Measurements from ENCODE around the gene EMP1. TPM values are rescaled to one million over a fixed set of nuclear protein-coding genes. Genes with fewer than 3 reads are reported as not detected.

The EMP1 gene
- total RNA-seq, 1 donor from 2014 or later, result 118 TPM

GRCh38 chr12:13170892-13171490 is 25.5 kb upstream of the EMP1 start:
- no peak for DNase-seq (ENCODE audit: low spot score)
- intact Hi-C loops (cut with DNase I), result no loop called here

DNA sequence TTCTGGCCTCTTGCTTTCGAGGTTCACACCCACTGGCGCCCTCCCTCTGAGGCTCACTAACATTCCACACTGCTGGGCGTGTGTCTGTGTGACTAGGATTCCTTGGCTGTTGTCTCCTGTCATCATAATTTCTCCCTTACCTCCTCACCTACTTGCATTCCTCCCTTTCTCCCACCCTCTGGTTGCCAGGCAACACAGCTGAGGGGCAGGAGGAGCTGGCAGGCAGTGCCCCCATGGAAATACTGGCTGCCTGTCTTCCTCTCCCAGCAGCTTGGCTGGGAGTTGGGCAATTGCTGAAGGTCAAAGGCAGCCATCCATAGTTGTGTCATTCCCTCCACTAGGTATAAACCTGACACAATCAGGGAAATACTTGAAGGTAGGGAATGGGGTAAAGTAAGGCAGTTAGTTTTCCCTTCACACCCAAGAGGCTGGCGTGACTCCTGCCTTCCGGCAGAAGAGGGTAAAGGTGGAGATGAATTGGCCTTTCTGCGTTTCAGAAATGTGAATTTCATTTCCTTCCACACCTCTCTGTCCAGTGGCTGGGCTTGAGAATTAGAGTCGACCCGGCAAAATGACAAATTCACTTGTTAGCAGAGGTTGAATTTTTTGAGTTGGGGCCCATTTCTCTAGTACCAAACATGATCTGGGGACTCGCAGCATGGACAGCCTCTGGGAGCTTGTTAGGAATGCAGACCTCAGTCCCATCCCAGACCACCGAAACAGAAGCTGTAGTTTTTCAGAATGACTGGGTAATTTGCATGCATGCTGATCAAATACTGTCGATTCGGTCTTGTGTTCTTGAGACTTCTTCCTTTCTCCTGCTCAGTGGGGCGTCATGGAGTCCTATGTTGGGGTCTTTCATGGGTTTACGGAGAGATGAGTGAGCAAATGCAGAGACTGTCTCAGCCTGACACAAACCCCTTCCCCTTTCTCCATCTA is 24.3 kb upstream of the EMP1 start:
- DNase-seq (ENCODE audit: low spot score), result no peak
- intact Hi-C loops (cut with DNase I), result no loop called here

DNA sequence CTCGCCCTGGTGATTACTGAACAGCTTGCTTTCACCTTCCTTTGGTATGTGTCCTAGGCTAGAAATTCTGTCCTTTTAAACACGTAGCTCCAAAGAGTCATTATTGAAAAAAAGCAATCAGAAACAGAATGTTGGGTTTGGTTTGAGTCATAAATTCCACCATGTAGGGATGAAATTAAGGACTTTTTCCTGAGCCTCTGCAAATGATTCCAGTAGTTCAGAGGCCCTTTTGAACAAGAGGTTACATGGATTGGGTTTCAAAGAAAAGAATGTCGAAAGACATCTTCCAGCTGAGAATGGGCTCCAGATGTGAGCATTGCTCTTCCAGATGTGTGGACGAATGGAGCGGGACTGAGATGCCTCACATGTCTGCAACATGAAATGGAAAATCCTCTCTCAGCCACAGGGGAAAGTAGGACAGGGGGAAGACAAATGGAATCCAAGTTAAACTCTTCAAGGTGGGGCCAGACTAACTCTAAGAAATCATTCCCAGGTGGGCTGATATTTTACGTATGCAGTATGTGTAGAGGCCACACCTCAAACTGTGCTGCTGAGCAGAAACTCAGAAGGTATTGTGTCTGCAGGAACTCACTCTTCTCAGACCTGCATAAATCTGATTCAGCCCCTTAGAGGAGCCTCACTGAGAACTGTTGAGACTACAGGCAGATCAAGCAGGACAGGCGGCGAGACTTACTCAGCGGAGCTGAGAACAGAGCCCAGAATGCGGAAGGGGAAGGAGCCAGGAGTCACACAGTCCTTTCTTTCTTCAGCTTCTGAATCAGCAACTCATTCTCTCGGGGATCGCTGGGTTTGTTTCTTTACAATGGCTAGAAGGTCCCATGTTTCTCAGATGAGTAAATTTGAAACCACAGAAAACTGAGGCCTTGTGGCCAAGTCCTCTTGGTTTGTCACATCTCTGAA is 23.3 kb upstream of the EMP1 start:
- intact Hi-C loops (cut with DNase I), result loop anchor here (1.0 kb wide), 1 partner anchor 23 kb away; the partner anchor contains the start of gene EMP1

DNA sequence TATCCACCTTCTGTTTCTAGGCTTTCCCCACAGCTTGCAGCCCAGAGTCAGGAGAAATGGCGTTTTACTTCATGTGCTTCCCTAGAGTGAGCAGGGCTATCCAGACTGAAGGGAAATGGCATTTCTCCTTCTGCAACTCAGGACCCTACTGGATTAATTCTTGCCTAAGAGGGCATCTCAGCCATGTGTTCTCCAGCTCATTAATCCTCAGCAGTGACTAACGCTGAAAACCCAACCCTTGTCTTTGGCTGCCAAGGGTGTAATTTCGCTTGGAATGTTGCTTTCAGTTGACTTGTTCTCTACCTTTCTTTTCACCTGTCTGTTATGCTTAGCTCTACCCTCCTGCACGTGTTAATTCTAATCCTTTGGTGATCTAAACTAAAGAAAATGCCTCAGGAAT is 21.0 kb upstream of the EMP1 start:
- intact Hi-C loops (cut with DNase I), result no loop called here
- no peak for DNase-seq (ENCODE audit: low spot score)

More for the DNA sequence above, 23.3 kb upstream of the EMP1 start:
- DNase-seq (ENCODE audit: low spot score), result peak; percentile 77

DNA sequence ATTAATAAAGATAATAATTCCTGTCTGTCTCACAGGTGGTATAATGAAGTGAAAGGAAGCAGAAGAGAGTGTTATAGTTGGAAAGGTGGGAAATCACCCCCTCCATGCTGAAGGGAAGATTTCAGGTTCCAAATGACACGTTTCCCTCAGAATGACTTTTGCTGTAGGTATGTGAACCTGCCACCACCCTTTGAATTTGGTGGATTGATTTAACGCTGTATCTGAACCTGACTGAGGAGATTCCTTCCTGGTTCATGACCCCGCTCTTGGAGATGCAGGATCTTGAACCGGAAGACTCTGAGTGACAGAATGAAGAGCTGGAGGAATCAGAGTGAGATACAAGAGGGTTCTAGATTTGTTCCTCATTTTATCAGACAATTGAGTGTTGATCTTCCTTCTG is 20.3 kb upstream of the EMP1 start:
- no peak for DNase-seq (ENCODE audit: low spot score)
- intact Hi-C loops (cut with DNase I), result no loop called here

GRCh38 chr12:13177373-13177772 is 19.2 kb upstream of the EMP1 start:
- DNase-seq (ENCODE audit: low spot score), result no peak
- intact Hi-C loops (cut with DNase I), result no loop called here

DNA sequence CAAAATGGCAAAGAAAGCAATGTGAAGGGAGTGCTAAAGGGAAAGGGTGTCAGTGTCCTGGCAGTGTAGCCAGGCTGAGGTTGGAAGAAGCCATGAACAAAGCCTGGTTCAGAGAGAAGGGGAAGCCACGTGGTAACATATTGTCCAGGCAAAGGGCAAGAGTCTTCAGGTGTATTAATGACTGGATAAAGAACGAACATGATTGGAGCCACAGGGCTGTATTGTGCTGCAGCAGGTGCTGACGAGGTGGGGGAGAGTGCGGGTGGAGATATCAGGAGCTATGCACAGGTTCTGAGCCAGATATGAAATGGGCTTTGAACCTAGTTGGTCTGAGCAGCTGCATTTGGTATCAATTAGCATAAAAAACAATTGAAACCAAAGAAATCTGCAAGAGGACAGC is 18.6 kb upstream of the EMP1 start:
- no peak for DNase-seq (ENCODE audit: low spot score)
- intact Hi-C loops (cut with DNase I), result no loop called here

DNA sequence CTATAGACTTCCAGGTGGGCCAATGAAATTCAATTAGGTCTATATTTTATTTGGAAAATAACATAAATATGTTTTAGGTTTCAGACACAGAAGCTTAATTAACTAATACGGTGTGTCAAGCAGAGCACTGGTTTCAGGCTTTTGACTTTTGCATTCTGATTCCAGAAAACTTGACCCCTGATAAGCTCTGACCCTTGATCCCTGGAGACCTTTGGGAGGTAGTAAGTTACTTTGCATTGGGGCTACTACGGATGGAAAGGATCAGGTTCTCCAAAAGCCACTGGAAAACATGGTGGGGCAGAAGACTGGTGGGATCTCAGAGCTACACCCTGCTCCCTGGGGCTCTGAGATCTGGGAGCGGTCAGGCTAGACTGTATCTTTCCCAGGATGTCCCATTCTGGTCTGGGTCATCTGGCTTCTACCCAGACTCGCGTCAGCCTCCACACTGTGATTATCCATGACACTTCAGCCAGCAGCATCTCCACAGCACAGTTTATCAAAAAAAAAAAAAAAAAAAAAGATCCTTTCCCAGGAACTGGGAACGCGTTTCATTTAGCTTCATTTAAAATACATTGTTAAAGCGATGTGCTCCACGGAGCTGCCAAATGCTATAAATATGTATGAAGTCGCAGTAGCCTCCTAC is 17.8 kb upstream of the EMP1 start:
- intact Hi-C loops (cut with DNase I), result no loop called here
- DNase-seq (ENCODE audit: low spot score), result no peak

GRCh38 chr12:13179211-13180074 is 17.1 kb upstream of the EMP1 start:
- intact Hi-C loops (cut with DNase I), result no loop called here
- no peak for DNase-seq (ENCODE audit: low spot score)

DNA sequence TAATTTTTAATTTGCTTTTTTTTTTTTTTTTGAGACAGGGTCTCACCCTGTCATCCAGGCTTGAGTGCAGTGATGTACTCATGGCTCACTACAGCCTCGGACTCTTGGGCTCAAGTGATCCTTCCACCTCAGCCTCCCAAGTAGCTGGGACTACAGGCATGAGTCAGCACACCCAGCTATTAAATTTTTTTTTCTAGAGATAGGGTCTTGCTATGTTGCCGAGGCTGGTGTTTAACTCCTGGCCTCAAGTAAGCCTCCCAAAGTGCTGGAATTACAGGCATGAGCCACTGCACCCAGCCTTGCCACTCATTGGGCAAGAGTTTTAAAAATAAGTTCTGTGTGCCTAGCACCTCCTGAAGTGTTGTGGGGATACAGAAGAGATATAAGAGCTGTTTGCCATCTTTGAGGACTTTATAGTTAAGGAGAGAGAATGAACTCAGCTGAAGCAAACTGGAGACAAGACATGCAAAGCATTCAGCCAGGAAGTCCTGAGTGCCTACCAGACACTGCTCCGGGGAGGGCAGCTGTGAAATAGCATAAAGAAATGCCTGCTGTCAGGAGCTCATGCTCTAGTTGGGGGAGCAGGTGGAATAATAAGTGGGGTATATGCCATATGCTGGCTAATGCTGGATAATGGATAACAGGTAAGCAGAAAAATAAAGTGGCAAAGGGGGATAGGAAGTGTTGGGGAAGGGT is 15.0 kb upstream of the EMP1 start:
- DNase-seq (ENCODE audit: low spot score), result no peak

GRCh38 chr12:13182881-13183280 is 13.6 kb upstream of the EMP1 start:
- no peak for DNase-seq (ENCODE audit: low spot score)
- intact Hi-C loops (cut with DNase I), result no loop called here

More for the DNA sequence above, 15.0 kb upstream of the EMP1 start:
- intact Hi-C loops (cut with DNase I), result no loop called here

GRCh38 chr12:13183620-13184019 is 12.9 kb upstream of the EMP1 start:
- no peak for DNase-seq (ENCODE audit: low spot score)
- intact Hi-C loops (cut with DNase I), result no loop called here

- intact Hi-C loops (cut with DNase I), result no loop called here
- no peak for DNase-seq (ENCODE audit: low spot score)
Observed at GRCh38 chr12:13186302-13186701, 10.2 kb upstream of the EMP1 start.

DNA sequence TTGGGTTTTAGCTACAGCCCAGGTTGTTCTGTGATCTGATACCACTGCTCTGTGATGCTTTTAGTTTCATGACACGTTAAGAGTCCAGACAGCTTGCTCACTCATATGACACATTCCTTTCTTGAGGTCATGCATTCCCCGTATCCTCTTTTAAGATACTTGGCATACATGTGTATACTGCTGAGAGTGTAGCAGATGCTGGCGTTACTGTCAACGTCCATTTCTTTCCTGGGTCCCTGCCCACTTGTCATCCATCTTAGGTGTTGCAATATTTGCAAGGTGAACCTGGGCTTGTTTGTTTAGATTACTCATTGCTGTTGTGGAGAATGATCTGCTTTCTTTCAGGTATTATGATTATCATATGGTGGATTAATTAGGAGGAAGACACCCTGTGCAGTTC is 9.1 kb upstream of the EMP1 start:
- no peak for DNase-seq (ENCODE audit: low spot score)
- intact Hi-C loops (cut with DNase I), result no loop called here

DNA sequence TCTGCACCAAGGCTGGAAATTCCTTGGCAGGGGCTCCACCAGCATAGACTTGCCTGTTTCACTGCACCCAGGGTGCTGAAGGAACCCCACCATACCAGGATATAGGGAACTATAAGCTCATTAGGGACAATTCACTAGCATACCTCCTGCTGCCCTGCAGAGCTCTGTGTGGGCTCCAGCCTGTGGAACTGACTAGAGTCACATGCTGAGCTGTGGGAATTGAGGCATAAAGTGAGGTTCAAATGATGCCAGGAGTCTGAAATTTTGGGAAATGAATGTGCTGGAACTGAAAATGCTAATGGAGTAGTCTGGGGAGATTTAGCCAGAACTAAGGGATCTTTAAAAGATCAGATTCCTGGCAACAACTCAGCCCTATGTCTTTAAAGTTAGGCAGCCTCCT is 7.3 kb upstream of the EMP1 start:
- no peak for DNase-seq (ENCODE audit: low spot score)
- intact Hi-C loops (cut with DNase I), result no loop called here

DNA sequence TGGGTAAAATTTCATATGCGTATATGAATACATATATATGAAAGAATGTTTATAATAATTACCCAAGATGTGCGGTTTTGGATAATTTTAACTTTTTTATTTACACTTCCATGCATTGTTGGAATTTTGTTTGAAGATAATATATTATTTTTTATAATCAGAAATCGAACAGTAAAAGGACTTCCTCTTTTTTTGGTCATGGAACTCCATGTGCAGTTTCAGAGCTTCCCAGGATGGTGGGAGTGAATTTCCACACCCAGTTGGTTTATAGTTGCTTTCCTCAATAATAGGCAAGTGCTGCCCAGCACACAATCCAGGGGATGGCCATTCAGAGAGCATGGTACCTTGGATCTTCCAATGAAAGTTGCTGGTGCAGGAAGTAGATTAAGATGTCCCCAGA is 6.3 kb upstream of the EMP1 start:
- DNase-seq (ENCODE audit: low spot score), result no peak
- intact Hi-C loops (cut with DNase I), result no loop called here

GRCh38 chr12:13192719-13193118 is 3.8 kb upstream of the EMP1 start:
- intact Hi-C loops (cut with DNase I), result no loop called here
- no peak for DNase-seq (ENCODE audit: low spot score)

Data from cardiac septum (tissue), 1 donor.